Measurements from ENCODE around the gene MELTF. TPM values are rescaled to one million over a fixed set of nuclear protein-coding genes. Genes with fewer than 3 reads are reported as not detected.

The MELTF gene
- total RNA-seq, 1 donor from 2014 or later, result 61.5 TPM

GRCh38 chr3:196995646-196996355 is 33.8 kb downstream of the MELTF start:
- no peak overlapping the region for H3K27ac Mint-ChIP-seq
- ATAC-seq (ENCODE audit: low read depth) (no peak), DNase-seq (no peak)
- POLR2A ChIA-PET, result interaction anchor here (0.5 kb wide), 1 partner anchor 9 kb away, joined by 7 read pairs; no protein-coding TSS in a partner anchor
- H3K4me1 Mint-ChIP-seq, result no peaks in the 10 kb centered on the region
- no peak overlapping the region for H3K4me3 Mint-ChIP-seq
- no peaks in the 10 kb centered on the region for H3K36me3 Mint-ChIP-seq (ENCODE audit: low read depth)
- no peak for TF ChIP-seq CTCF (IDR thresholded peaks at IDR 0.05)
- no peaks in the 10 kb centered on the region for H3K27me3 Mint-ChIP-seq
- CTCF ChIA-PET, result no interaction called here
- intact Hi-C loops (cut with micrococcal nuclease), result no loop called here
- no peaks in the 10 kb centered on the region for H3K9me3 Mint-ChIP-seq

- no peak overlapping the region for H3K4me3 Mint-ChIP-seq
- ATAC-seq (ENCODE audit: low read depth) (no peak), DNase-seq (no peak)
- H3K27me3 Mint-ChIP-seq, result no peaks in the 10 kb centered on the region
- CTCF ChIA-PET, result no interaction called here
- intact Hi-C loops (cut with micrococcal nuclease), result no loop called here
- no peak overlapping the region for H3K27ac Mint-ChIP-seq
- no peaks in the 10 kb centered on the region for H3K9me3 Mint-ChIP-seq
- TF ChIP-seq CTCF (IDR thresholded peaks at IDR 0.05), result no peak
- no peaks in the 10 kb centered on the region for H3K4me1 Mint-ChIP-seq
- POLR2A ChIA-PET, result no interaction called here
- no peaks in the 10 kb centered on the region for H3K36me3 Mint-ChIP-seq (ENCODE audit: low read depth)
Measured at GRCh38 chr3:196995027-196995426, 34.6 kb downstream of the MELTF start.

- DNase-seq (no peak), ATAC-seq (ENCODE audit: low read depth) (no peak)
- intact Hi-C loops (cut with micrococcal nuclease), result no loop called here
- ChIA-PET POLR2A (no interaction called here), CTCF (interaction anchor here (0.7 to 1.4 kb wide), 2 partner anchors 36 to 157 kb away, joined by 3 to 4 read pairs; partner anchors contain the start of gene MELTF)
- no peaks in the 10 kb centered on the region for H3K36me3 Mint-ChIP-seq (ENCODE audit: low read depth)
- TF ChIP-seq CTCF (IDR thresholded peaks at IDR 0.05), result no peak
- H3K27me3 Mint-ChIP-seq, result no peaks in the 10 kb centered on the region
- no peak overlapping the region for H3K27ac Mint-ChIP-seq
- no peaks in the 10 kb centered on the region for H3K9me3 Mint-ChIP-seq
- no peak overlapping the region for H3K4me3 Mint-ChIP-seq
- no peaks in the 10 kb centered on the region for H3K4me1 Mint-ChIP-seq
Measured at GRCh38 chr3:196994056-196994455, 35.6 kb downstream of the MELTF start.

- Mint-ChIP-seq H3K36me3 (ENCODE audit: low read depth) (no peaks in the 10 kb centered on the region), H3K27me3 (no peaks in the 10 kb centered on the region), H3K9me3 (no peaks in the 10 kb centered on the region), H3K4me1 (no peaks in the 10 kb centered on the region), H3K4me3 (no peak overlapping the region), H3K27ac (no peak overlapping the region)
- DNase-seq (no peak), ATAC-seq (ENCODE audit: low read depth) (no peak)
- intact Hi-C loops (cut with micrococcal nuclease), result no loop called here
- ChIA-PET CTCF (interaction anchor here (1.0 to 1.4 kb wide), 3 partner anchors 23 to 155 kb away, joined by 3 to 4 read pairs (median 3); partner anchors contain the start of gene MELTF), POLR2A (no interaction called here)
- no peak for TF ChIP-seq CTCF (IDR thresholded peaks at IDR 0.05)
Measured at GRCh38 chr3:196992461-196993065, 37.1 kb downstream of the MELTF start.

- Mint-ChIP-seq H3K36me3 (ENCODE audit: low read depth) (no peaks in the 10 kb centered on the region), H3K9me3 (no peaks in the 10 kb centered on the region), H3K4me3 (no peak overlapping the region), H3K27ac (no peak overlapping the region), H3K4me1 (no peaks in the 10 kb centered on the region), H3K27me3 (peaks cover 2% of the 10 kb centered on the region)
- ATAC-seq (ENCODE audit: low read depth) (no peak), DNase-seq (no peak)
- intact Hi-C loops (cut with micrococcal nuclease), result no loop called here
- POLR2A ChIA-PET, result no interaction called here
- CTCF ChIA-PET, result interaction anchor here (1.0 to 1.2 kb wide), 2 partner anchors 22 to 38 kb away, joined by 3 to 4 read pairs; partner anchors contain the start of gene MELTF
- TF ChIP-seq CTCF (IDR thresholded peaks at IDR 0.05), result no peak
Measured at GRCh38 chr3:196991581-196992460, 37.8 kb downstream of the MELTF start.

Measured in activated B cell treated with CpG ODN at 0.5 μM for 24 hours (primary cell).